ENCODE results near the gene TNIK. TPM values are rescaled to one million over a fixed set of nuclear protein-coding genes. Genes with fewer than 3 reads are reported as not detected.

The TNIK gene
- total RNA-seq, 1 donor from 2014 or later: 25.8 TPM

- DNase-seq (ENCODE audit: low read depth): no peak
Measured at GRCh38 chr3:171362575-171362974, 97.6 kb downstream of the TNIK start.

DNA sequence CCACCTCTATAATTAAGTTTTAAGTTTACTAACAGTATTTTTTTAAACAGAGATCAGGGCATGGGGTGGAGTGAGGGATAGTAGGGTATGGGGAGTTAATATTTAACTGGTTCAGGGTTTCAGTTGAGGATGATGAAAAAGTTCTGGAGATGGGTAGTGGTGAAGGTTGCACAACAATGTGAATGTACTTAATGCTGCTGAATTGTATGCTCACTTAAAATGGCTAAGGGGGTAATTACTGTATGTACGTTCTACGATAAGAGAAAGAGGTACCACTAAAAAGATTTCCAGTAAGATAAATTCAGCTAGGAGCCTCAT, 101.4 kb downstream of the TNIK start:
- peak; percentile 83 for DNase-seq (ENCODE audit: low read depth)

- DNase-seq (ENCODE audit: low read depth): peak; percentile 79
Measured at GRCh38 chr3:171358181-171358880, 101.9 kb downstream of the TNIK start.

DNA sequence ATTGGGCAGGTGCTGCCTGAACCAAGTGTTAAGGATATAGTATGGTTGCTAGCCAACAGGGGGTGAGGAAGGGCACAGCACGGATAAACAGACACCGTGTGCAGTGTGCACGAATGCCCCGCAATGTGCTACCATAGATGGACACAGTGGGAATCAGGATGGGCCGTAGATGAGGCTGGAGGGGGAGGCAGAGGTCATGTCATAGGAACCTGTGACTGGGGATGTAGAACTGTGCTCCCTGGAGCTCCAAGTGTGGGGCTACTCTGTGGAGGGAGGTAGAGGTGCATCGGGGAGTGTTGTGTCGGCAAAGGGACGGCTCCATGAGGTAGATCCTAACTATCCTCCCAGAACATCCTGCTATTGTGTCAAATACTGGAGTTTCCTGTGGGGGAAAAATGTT, 102.5 kb downstream of the TNIK start:
- DNase-seq (ENCODE audit: low read depth): no peak

DNA sequence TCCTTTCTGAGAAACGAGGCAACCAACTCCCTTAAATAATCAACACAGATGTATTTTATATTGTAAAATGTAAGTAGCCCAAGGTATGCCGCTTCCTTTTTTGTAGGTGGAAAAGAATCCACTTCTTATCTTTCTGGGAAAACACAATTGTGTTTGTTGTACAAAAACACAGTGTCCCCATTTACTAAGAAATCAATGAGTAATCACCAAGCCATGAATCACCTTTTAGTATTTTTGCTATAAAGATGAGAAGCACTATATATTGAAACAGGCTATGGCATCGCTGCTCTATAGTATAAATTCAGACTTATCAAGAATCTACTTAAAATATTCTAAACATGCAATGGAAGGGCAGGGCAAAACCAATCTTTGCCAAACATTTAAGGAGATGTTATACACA, 104.0 kb downstream of the TNIK start:
- DNase-seq (ENCODE audit: low read depth): peak; percentile 50

GRCh38 chr3:171354706-171355582, 105.3 kb downstream of the TNIK start:
- peak; percentile 68 for DNase-seq (ENCODE audit: low read depth)

DNA sequence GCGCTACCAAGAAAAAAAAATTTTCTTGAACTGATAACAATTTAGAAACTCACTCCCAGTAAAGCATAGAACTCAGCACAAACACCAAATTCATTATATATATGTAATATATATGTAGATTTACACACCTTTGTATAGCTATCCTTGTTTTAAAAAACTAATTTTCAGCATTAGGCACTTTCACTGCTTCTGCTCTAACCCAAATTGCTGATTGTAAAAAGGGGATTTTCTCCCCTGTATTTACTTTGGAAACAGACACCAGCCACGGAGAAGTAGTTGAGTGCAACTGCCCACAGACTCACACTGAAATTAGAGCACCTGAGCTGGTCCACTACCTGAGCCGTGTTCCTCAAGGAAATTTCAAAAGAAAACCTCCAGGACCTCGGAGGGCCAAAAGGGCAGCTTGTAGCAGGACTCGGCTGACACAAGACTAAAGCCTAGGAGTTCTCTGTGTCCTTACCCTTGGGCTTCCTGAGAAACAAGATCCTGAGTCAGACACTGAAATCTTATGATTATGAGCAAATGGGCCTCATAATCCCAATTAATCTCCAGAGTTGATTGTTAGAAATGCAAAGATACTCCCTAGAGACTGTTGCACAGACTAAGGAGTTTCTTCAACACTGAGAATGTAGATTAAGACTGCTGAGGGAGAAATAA, 106.0 kb downstream of the TNIK start:
- no peak for DNase-seq (ENCODE audit: low read depth)

DNA sequence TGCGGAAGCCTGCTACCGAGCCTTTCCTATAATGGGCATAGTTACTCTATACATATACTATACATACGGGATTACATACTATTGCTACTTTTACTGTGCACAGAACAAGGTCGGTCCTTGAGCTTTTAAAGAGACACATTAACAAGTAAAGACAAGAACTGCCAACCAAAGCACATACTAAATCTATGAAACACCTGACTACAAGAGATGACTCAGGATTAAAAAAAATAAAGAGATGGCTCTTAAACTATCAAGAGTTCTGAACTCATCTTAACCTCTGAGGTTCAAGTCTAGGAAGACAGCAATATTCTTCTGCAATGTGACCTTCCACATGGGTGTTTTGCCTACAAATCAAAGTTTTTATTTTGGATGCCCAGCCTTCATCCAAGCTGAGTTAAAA, 106.8 kb downstream of the TNIK start:
- DNase-seq (ENCODE audit: low read depth): peak; percentile 87

DNA sequence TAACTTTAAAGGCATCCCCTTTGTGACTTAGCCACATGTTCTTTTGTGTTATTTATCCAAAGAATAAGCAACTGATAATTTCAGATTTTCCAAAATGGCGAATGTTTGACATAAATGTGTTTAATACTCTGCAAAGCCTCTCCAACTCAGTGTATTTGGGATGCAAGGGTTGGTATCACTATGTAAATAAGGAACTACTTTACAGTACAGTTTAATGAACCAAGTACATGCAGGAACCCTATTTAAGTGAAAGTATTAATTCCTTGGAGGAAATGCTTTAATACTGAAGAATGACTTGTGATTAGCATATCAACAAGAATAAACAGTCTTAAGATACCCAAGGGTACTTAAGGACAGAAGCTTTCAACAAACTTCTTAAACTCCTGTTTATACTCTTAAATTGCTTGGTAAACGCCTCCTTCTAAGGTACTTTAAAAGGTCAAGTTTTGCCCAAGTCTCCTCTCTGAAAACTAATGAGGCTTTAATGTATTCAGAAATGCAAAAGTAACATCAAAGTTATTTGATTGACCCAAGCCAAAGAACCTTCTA, 107.7 kb downstream of the TNIK start:
- no peak for DNase-seq (ENCODE audit: low read depth)

GRCh38 chr3:171351676-171352075, 108.5 kb downstream of the TNIK start:
- peak; percentile 97 for DNase-seq (ENCODE audit: low read depth)

DNA sequence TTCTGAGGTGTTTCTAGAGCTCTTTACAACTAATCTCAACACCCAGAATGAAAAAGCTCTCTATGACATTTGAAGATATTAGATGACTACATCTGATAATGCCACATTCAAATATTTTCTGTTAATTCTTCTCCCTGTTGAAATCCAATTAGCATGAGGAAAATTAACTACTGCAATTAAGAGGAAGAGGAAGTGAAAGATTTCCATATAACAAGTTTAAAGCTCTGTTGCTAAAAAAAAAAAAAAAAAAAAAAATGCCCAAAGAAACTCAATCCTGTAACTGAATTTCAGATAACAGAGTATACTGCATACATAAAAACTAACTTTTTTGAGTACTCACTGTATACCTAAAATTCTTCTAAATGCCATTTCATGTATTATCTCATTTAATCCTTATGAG, 109.8 kb downstream of the TNIK start:
- DNase-seq (ENCODE audit: low read depth): no peak

DNA sequence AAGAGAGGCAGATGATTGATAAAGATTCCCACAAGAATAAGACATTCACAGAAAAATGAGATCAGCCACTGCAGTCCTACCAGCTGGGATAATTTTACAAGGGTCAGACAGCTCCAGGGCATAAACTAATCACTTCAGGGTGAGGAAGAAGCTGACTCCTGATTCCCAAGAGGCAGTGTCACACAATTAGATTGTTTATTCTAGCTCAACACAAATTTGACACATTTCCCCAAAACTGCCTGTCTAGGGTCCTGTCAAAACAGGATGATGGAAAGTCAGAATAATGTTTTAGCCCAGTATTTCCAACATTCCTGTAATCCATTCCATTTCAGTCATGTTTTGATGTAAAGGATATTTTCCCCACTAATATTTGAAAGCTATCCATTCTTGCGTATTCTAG, 110.8 kb downstream of the TNIK start:
- DNase-seq (ENCODE audit: low read depth): peak; percentile 48

- no peak for DNase-seq (ENCODE audit: low read depth)
Measured at GRCh38 chr3:171348121-171348520, 112.1 kb downstream of the TNIK start.

DNA sequence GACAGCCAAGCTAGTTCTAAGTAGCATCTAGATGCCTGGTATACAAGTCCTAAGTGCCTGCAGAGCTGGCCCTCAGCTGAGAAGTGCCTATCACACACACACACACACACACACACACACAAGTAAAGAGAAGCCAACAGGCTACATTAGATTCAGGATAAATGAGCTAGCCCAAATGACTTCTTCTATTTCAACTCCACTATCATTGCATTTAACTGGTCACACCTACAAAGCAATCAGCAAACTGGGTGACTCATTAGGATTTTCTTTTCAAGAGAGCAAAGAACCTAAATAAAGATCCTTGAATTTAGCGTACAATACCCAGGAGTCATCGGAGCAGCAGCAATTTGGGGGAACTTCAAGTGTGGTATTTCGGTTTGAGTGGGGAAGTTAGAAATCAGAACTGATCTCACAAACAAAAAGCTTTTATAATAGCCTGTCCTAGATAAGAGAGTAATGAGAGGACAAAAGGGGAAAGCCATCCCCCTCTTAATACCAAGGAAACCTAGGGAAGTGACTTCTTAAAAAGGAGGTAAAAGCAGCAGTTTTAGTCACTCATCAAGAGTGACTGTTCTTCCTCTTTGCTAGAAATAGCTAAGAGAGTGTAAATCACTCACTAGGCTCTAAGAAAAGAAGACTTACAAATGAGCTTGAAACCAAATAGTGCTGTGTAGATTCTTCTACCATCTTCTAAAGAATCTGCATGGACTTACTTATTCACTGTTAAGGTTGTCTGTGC, 112.7 kb downstream of the TNIK start:
- DNase-seq (ENCODE audit: low read depth): no peak

- peak; percentile 67 for DNase-seq (ENCODE audit: low read depth)
Measured at GRCh38 chr3:171346582-171347300, 113.5 kb downstream of the TNIK start.

DNA sequence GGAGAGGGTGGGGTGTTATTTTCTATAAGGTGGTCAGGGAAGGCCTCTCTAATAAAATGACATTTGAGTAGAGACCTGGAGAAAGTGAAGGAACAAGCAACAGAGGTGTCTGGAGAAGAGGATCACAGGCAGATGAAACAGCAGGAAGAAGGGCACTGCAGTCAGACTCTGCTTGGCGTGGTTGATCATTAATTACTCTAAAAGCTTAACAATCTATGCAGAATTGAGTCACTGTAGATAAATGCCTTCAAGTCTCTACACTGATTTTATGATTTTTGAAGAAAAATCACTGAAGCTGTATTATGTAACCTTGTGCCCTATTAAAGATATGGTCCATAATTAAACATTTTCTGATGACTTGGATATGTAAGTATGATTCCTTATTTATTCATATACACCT, 114.2 kb downstream of the TNIK start:
- DNase-seq (ENCODE audit: low read depth): peak; percentile 84

DNA sequence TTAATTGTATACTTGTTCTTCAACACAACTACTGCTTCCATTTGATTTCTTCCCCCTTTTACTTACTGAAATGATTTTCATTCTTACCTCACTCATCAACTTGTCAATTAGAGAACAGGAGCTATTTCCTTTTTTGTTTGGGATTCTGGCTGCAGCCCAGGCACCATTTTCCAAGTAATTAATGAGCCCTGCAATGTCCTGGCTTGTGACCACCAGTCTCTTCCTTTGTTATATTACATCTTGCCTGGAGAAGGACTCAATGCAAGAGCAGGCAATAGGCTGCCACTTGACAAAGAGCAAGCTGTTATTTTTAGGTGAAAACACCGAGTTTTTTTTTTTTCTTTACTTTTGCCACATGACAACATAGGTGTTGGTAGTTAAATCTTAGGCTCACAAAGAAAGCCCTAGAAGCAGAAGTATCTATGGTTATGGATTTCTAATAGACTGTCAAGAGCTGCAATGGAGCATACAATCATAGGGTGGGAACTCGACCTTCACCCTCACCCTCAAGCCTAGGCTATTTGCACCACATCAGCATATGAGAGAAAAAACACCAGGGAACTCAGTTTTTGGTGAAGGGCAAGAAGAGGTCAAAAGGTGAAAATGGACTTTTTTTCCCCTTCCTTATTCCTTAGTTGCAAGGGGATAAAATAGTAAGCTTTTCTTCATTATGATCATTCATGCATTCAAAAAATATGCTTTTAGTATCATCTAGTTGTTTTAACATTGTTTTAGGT, 114.9 kb downstream of the TNIK start:
- no peak for DNase-seq (ENCODE audit: low read depth)

- no peak for DNase-seq (ENCODE audit: low read depth)
Measured at GRCh38 chr3:171343693-171344092, 116.5 kb downstream of the TNIK start.

GRCh38 chr3:171342783-171343420, 117.3 kb downstream of the TNIK start:
- no peak for DNase-seq (ENCODE audit: low read depth)

DNA sequence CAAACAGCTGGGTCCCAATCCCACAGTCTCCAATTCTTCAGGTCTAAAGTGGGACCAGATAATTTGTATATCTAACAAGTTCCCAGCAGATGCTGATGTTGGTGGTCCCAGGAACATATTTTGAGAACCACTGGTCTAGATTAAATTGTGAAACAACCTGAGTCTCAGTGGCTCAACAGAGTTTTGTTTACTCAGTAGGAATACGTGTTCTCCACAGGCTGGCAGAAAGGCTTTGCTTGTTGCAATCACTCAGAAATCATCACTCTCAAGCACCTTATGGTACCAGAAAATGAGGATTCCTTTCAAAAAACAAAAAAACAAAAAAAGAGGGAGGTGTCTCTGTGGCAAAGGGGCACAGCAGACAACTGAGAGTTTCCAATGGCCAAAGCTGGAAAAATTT, 118.0 kb downstream of the TNIK start:
- DNase-seq (ENCODE audit: low read depth): no peak

All from renal cortical epithelial cell (primary cell).